ENCODE data around the gene DNAH10. TPM values are rescaled to one million over a fixed set of nuclear protein-coding genes. Genes with fewer than 3 reads are reported as not detected.
A peak's percentile ranks its signal among the peaks of the same experiment; 100 is the strongest.

Gene DNAH10
- total RNA-seq, 2 experiments from 2014 or later = 0.38 to 0.43 TPM

DNA sequence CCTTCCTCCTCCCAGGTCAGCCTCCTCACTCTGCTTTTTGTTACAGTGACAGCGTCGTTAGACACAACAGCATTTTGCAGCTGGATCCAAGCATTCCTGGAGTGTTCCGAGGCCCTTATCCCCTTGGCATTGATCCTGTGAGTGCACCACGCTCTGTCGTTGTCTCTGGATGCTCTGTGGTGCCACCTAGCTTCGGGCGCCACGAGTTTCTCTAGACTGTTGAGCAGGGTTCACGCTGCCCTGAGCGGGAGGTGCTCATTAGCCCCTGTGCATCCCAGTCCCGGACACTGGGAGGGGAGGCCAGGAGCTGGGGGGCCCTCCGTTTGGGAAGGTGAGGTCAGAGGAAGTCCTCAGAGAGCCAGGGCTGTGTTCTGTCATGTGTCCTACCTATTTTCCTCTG, 17.3 kb upstream of the DNAH10 start:
- Mint-ChIP-seq H3K27me3 (no peaks in the 10 kb centered on the region), H3K36me3 (ENCODE audit: low read depth) (peaks cover 62% of the 10 kb centered on the region), H3K27ac (peak overlapping the region; percentile 6), H3K4me1 (ENCODE audit: low read depth) (peaks cover 26% of the 10 kb centered on the region), H3K9me3 (no peaks in the 10 kb centered on the region), H3K4me3 (no peak overlapping the region)
- intact Hi-C loops (cut with micrococcal nuclease) = no loop called here
- DNase-seq (peak; percentile 20), ATAC-seq (no peak)
- CTCF ChIA-PET = interaction anchor here (1.1 kb wide), 1 partner anchor 9 kb away, joined by 4 read pairs; no protein-coding TSS in a partner anchor
- POLR2A ChIA-PET = interaction anchor here (0.9 to 1.1 kb wide), 2 partner anchors 10 to 17 kb away, joined by 3 read pairs; partner anchors contain the start of gene DNAH10
- TF ChIP-seq, protein P1, sequence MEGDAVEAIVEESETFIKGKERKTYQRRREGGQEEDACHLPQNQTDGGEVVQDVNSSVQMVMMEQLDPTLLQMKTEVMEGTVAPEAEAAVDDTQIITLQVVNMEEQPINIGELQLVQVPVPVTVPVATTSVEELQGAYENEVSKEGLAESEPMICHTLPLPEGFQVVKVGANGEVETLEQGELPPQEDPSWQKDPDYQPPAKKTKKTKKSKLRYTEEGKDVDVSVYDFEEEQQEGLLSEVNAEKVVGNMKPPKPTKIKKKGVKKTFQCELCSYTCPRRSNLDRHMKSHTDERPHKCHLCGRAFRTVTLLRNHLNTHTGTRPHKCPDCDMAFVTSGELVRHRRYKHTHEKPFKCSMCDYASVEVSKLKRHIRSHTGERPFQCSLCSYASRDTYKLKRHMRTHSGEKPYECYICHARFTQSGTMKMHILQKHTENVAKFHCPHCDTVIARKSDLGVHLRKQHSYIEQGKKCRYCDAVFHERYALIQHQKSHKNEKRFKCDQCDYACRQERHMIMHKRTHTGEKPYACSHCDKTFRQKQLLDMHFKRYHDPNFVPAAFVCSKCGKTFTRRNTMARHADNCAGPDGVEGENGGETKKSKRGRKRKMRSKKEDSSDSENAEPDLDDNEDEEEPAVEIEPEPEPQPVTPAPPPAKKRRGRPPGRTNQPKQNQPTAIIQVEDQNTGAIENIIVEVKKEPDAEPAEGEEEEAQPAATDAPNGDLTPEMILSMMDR (IDR thresholded peaks at IDR 0.05) = no peak

DNA sequence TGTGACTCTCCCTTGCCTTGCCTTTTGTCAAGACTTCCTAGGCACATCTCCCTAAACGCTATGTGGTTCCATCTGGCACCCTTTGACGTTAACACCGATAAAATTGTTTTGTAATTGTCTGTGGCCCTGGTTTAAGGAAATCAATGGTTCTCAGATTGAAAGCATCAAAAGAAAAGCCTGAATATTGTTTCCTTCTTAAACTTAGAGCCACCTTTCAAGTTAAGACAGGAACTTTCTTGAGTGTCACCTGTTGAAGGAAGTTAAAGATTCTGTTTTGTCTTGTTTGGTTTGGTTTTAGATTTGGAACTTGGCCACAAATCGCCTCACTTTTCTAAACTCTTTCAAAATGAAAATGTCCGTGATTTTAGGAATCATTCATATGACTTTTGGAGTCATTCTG, 14.8 kb upstream of the DNAH10 start:
- Mint-ChIP-seq H3K4me3 (no peak overlapping the region), H3K9me3 (no peaks in the 10 kb centered on the region), H3K36me3 (ENCODE audit: low read depth) (peaks cover 43% of the 10 kb centered on the region), H3K4me1 (ENCODE audit: low read depth) (peaks cover 16% of the 10 kb centered on the region), H3K27me3 (no peaks in the 10 kb centered on the region), H3K27ac (peak overlapping the region; percentile 60)
- CTCF ChIA-PET = no interaction called here
- no peak for DNase-seq
- no peak for ATAC-seq
- TF ChIP-seq, protein P1 (IDR thresholded peaks at IDR 0.05) = no peak
- intact Hi-C loops (cut with micrococcal nuclease) = no loop called here
- POLR2A ChIA-PET = interaction anchor here (0.6 to 1.7 kb wide), 4 partner anchors 12 to 198 kb away, joined by 3 to 4 read pairs (median 3); no protein-coding TSS in a partner anchor

DNA sequence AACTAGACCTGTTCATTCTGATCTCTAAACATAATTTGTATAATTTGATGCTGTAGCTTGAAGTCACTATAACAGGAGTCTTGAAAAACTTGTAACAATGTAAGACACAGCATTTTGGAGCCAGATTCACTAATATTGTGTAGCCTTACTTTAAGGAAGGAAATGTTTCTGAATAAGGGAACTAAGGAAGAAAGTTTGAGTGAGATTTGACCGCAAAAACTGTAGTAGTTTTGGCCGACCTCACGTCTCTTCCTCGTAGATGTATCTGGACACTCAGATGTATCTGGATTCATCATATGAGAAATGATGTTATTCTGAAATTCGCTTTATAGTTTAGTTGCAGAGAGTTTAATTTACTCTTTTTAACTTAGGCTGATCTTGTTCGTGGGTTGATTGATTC, 13.9 kb upstream of the DNAH10 start:
- ChIA-PET CTCF (no interaction called here), POLR2A (interaction anchor here (0.6 to 1.7 kb wide), 3 partner anchors 11 to 675 kb away, joined by 3 to 4 read pairs (median 3); no protein-coding TSS in a partner anchor)
- H3K4me3 Mint-ChIP-seq = no peak overlapping the region
- no peaks in the 10 kb centered on the region for H3K9me3 Mint-ChIP-seq
- H3K27ac Mint-ChIP-seq = no peak overlapping the region
- intact Hi-C loops (cut with micrococcal nuclease) = no loop called here
- peaks cover 9% of the 10 kb centered on the region for H3K4me1 Mint-ChIP-seq (ENCODE audit: low read depth)
- ATAC-seq (no peak), DNase-seq (no peak)
- peaks cover 37% of the 10 kb centered on the region for H3K36me3 Mint-ChIP-seq (ENCODE audit: low read depth)
- TF ChIP-seq, protein P1 (IDR thresholded peaks at IDR 0.05) = no peak
- no peaks in the 10 kb centered on the region for H3K27me3 Mint-ChIP-seq

DNA sequence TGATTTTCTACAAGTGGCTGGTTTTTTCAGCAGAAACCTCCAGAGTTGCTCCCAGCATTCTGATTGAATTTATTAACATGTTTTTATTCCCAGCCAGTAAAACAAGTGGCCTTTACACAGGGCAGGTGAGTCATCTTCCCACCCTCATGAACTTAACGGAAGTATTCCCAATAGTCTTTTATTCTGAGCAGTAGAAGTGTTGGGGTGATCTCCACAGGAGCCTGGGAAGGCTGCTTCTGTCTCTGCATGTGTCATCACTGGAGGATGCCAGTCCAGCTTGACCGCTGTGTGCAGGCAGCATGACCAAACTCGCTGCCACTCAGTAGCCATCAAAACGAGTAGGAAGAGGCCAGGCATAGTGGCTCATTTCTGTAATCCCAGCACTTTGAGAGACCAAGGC, 13.4 kb upstream of the DNAH10 start:
- POLR2A ChIA-PET = interaction anchor here (1.3 to 1.7 kb wide), 3 partner anchors 13 to 77 kb away, joined by 4 to 5 read pairs (median 4); partner anchors contain the start of gene TCTN2
- no peak for ATAC-seq
- intact Hi-C loops (cut with micrococcal nuclease) = no loop called here
- Mint-ChIP-seq H3K27me3 (no peaks in the 10 kb centered on the region), H3K4me3 (no peak overlapping the region), H3K4me1 (ENCODE audit: low read depth) (peaks cover 8% of the 10 kb centered on the region), H3K36me3 (ENCODE audit: low read depth) (peaks cover 38% of the 10 kb centered on the region), H3K9me3 (no peaks in the 10 kb centered on the region), H3K27ac (no peak overlapping the region)
- CTCF ChIA-PET = no interaction called here
- TF ChIP-seq, protein P1 (IDR thresholded peaks at IDR 0.05) = no peak
- no peak for DNase-seq

DNA sequence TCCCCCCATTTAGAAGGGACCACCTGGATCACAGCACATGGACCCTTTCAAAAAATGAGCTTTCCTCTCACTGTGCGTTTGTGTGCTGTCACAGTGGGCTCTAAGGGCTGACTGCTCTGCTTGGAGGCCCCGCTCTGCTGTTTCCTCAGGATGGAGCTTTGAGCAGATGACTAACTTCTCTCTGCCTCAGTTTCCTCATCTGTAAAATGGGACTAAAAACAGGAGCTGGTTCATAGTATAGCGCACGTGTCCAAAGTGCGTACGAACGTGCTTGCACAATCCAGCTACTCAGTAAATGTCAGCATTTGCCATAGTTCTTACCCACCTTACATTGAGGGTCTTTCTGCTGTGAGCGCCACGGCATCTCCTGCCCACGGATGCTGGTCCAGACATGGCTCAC, 12.7 kb upstream of the DNAH10 start:
- intact Hi-C loops (cut with micrococcal nuclease) = no loop called here
- Mint-ChIP-seq H3K9me3 (no peaks in the 10 kb centered on the region), H3K27ac (no peak overlapping the region), H3K4me3 (no peak overlapping the region), H3K36me3 (ENCODE audit: low read depth) (peaks cover 38% of the 10 kb centered on the region), H3K4me1 (ENCODE audit: low read depth) (peaks cover 8% of the 10 kb centered on the region), H3K27me3 (no peaks in the 10 kb centered on the region)
- ChIA-PET CTCF (no interaction called here), POLR2A (interaction anchor here (1.3 to 1.7 kb wide), 2 partner anchors 12 to 78 kb away, joined by 4 to 5 read pairs; partner anchors contain the start of gene TCTN2)
- ATAC-seq = no peak
- TF ChIP-seq, protein P1 (IDR thresholded peaks at IDR 0.05) = no peak
- DNase-seq = no peak

All from activated CD8-positive, alpha-beta T cell treated with anti-CD3 and anti-CD28 coated beads for 36 hours (primary cell).